NCI-H510A treated with DMSO at 0.1 percent for 48 hours (cell line): Measurements from ENCODE around the gene PLA2G4A.

ENCODE experiments used
- DNase-seq: peaks from one replicate; lab custom pipeline; 2025; lab: John Stamatoyannopoulos, UW

Gene PLA2G4A

GRCh38 chr1:186834399-186834958 lies 5.7 kb downstream of the PLA2G4A start:
- DNase-seq: no peak

GRCh38 chr1:186835448-186835847 lies 6.7 kb downstream of the PLA2G4A start:
- no peak for DNase-seq

- no peak for DNase-seq
Measured at GRCh38 chr1:186837806-186838205, 9.1 kb downstream of the PLA2G4A start.

GRCh38 chr1:186838380-186839040 lies 9.8 kb downstream of the PLA2G4A start:
- DNase-seq: no peak

GRCh38 chr1:186839041-186839400 lies 10.3 kb downstream of the PLA2G4A start:
- DNase-seq: no peak

GRCh38 chr1:186841599-186841998 lies 12.8 kb downstream of the PLA2G4A start:
- DNase-seq: no peak

GRCh38 chr1:186842547-186842946 lies 13.8 kb downstream of the PLA2G4A start:
- DNase-seq: no peak

GRCh38 chr1:186843226-186843625 lies 14.5 kb downstream of the PLA2G4A start:
- DNase-seq: no peak

GRCh38 chr1:186843931-186844330 lies 15.2 kb downstream of the PLA2G4A start:
- no peak for DNase-seq

GRCh38 chr1:186845576-186846210 lies 16.9 kb downstream of the PLA2G4A start:
- no peak for DNase-seq

GRCh38 chr1:186848509-186849130 lies 19.9 kb downstream of the PLA2G4A start:
- no peak for DNase-seq

- DNase-seq: no peak
Measured at GRCh38 chr1:186849271-186849671, 20.5 kb downstream of the PLA2G4A start.

- no peak for DNase-seq
Measured at GRCh38 chr1:186849826-186850225, 21.1 kb downstream of the PLA2G4A start.

- DNase-seq: no peak
Measured at GRCh38 chr1:186854102-186854501, 25.4 kb downstream of the PLA2G4A start.

- DNase-seq: no peak
Measured at GRCh38 chr1:186858923-186859322, 30.2 kb downstream of the PLA2G4A start.

- no peak for DNase-seq
Measured at GRCh38 chr1:186859995-186860394, 31.2 kb downstream of the PLA2G4A start.

- no peak for DNase-seq
Measured at GRCh38 chr1:186864296-186864695, 35.5 kb downstream of the PLA2G4A start.

- DNase-seq: no peak
Measured at GRCh38 chr1:186865253-186865652, 36.5 kb downstream of the PLA2G4A start.

- no peak for DNase-seq
Measured at GRCh38 chr1:186865857-186866256, 37.1 kb downstream of the PLA2G4A start.

- no peak for DNase-seq
Measured at GRCh38 chr1:186869526-186870228, 40.9 kb downstream of the PLA2G4A start.

GRCh38 chr1:186871784-186872183 lies 43.0 kb downstream of the PLA2G4A start:
- DNase-seq: no peak

GRCh38 chr1:186872291-186872690 lies 43.5 kb downstream of the PLA2G4A start:
- no peak for DNase-seq

- DNase-seq: no peak
Measured at GRCh38 chr1:186873687-186874086, 44.9 kb downstream of the PLA2G4A start.
